Endothelial cell (in vitro differentiated cells): ENCODE data around the gene MYOG. TPM values are rescaled to one million over a fixed set of nuclear protein-coding genes. Genes with fewer than 3 reads are reported as not detected.

Experiments used
- DNase-seq: peaks from one replicate; pipeline ENCODE4 v3.0.0; 2021; ENCODE audit warnings: low spot score
- H3K27ac Mint-ChIP-seq: one replicate; pipeline ENCODE4 v1.8.0; 2021; ENCODE audit warnings: mixed read lengths, inconsistent platforms; ENCODE audit not compliant: unreplicated experiment
- H3K27me3 Mint-ChIP-seq: one replicate; pipeline ENCODE4 v1.8.0; 2021; ENCODE audit warnings: mild to moderate bottlenecking, moderate library complexity, mixed read lengths, inconsistent platforms; ENCODE audit not compliant: unreplicated experiment
- H3K36me3 Mint-ChIP-seq: one replicate; pipeline ENCODE4 v1.8.0; 2021; ENCODE audit warnings: mild to moderate bottlenecking, low read depth, mixed read lengths, inconsistent platforms; ENCODE audit not compliant: unreplicated experiment
- H3K4me1 Mint-ChIP-seq: one replicate; pipeline ENCODE4 v1.8.0; 2021; ENCODE audit warnings: mild to moderate bottlenecking, mixed read lengths, inconsistent platforms; ENCODE audit not compliant: unreplicated experiment
- H3K4me3 Mint-ChIP-seq: one replicate; pipeline ENCODE4 v1.8.0; 2021; ENCODE audit warnings: mild to moderate bottlenecking, mixed read lengths, inconsistent platforms; ENCODE audit not compliant: unreplicated experiment
- H3K9me3 Mint-ChIP-seq: one replicate; pipeline ENCODE4 v1.8.0; 2021; ENCODE audit warnings: mixed read lengths, inconsistent platforms; ENCODE audit not compliant: unreplicated experiment
- total RNA-seq: library from RNA; stranded (reverse); fragmentation: NEBNext Ultra II Directional; extraction: Animal tissue kit (Norgen Biotek cat#: 25700); gene quantifications from one replicate; pipeline ENCODE4 v1.2.1, GENCODE V29; 2021; ENCODE audit not compliant: unreplicated experiment
- TF ChIP-seq, protein P1 (sequence below): fragments of 200-600 bp; sonication (generic); IDR thresholded peaks from one replicate; pipeline ENCODE4 v1.5.0; 2021; ENCODE audit warnings: antibody characterized with exemption; ENCODE audit not compliant: unreplicated experiment

MYOG gene
- total RNA-seq, 1 donor from 2014 or later, result 15.7 TPM

- Mint-ChIP-seq H3K27me3 (no peaks in the 10 kb centered on the region), H3K27ac (no peak overlapping the region), H3K9me3 (no peaks in the 10 kb centered on the region), H3K36me3 (no peaks in the 10 kb centered on the region), H3K4me1 (peaks cover 14% of the 10 kb centered on the region), H3K4me3 (no peak overlapping the region)
- DNase-seq, result no peak
- TF ChIP-seq, protein P1, sequence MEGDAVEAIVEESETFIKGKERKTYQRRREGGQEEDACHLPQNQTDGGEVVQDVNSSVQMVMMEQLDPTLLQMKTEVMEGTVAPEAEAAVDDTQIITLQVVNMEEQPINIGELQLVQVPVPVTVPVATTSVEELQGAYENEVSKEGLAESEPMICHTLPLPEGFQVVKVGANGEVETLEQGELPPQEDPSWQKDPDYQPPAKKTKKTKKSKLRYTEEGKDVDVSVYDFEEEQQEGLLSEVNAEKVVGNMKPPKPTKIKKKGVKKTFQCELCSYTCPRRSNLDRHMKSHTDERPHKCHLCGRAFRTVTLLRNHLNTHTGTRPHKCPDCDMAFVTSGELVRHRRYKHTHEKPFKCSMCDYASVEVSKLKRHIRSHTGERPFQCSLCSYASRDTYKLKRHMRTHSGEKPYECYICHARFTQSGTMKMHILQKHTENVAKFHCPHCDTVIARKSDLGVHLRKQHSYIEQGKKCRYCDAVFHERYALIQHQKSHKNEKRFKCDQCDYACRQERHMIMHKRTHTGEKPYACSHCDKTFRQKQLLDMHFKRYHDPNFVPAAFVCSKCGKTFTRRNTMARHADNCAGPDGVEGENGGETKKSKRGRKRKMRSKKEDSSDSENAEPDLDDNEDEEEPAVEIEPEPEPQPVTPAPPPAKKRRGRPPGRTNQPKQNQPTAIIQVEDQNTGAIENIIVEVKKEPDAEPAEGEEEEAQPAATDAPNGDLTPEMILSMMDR, result no peak
Measured at GRCh38 chr1:203103829-203104495, 18.1 kb upstream of the MYOG start.

DNA sequence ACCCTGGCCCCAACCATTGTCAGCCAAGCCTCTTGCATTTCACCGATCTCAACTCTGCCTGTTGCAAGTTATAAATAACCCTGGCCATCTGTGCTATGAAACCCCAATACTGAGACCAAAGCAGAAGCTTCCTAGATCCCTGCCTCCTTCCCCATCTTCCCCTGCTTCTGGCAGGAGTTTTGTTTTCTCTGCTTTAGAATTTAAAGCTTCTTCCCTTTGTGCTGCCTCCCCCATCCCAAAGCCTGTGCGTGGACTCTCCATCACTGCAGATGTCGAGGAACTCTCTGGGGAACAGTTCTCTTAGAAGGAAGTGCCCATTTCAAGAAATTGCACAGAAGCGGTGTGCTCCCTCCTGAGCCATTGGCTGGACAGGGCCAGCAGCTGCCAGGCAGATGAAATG lies 17.4 kb upstream of the MYOG start:
- no peaks in the 10 kb centered on the region for H3K36me3 Mint-ChIP-seq
- TF ChIP-seq, protein P1, result no peak
- no peaks in the 10 kb centered on the region for H3K9me3 Mint-ChIP-seq
- peaks cover 15% of the 10 kb centered on the region for H3K4me1 Mint-ChIP-seq
- no peaks in the 10 kb centered on the region for H3K27me3 Mint-ChIP-seq
- H3K27ac Mint-ChIP-seq, result no peak overlapping the region
- H3K4me3 Mint-ChIP-seq, result no peak overlapping the region
- DNase-seq, result no peak

DNA sequence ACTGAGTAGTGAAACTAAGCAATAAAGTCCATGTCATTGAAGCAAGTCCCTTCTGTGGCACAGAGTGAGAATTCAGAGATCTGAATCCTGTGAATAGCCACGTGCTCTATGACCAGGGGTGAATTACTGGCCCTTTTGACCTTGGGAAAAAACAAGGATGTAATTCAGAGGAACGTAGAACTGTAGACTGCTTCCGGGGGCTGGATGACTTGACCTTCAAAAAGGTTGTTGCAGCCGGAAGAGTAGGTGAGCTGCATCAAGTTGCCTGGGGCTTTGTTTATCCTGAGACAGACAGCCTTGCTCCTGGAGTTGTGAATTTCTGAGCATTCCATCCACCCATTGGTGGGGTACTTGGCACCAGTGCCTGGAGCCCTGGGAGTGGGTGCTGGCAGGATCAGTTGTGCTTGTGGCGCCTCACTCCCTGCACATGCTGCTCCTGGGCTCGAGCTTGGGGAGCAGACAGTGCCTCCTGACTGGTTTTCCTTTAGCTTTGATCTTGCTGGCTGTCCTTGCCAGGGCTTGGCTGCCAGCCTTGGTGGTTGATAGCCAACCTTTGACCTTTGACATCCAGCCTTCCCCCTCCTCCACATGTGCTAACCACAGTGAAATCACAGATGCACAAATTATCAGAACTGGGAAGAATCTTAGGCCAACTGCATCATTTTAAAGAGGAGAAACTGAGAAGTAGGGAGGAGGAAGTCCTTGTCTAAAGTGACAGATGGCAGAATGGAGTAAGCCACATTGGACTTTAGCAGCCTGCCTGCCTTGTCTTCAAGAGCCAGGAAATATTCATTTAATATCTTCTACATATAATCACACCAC lies 16.2 kb upstream of the MYOG start:
- Mint-ChIP-seq H3K4me1 (peaks cover 15% of the 10 kb centered on the region), H3K9me3 (no peaks in the 10 kb centered on the region), H3K27me3 (no peaks in the 10 kb centered on the region), H3K36me3 (peaks cover 7% of the 10 kb centered on the region), H3K4me3 (no peak overlapping the region), H3K27ac (no peak overlapping the region)
- no peak for DNase-seq
- TF ChIP-seq, protein P1, result no peak

DNA sequence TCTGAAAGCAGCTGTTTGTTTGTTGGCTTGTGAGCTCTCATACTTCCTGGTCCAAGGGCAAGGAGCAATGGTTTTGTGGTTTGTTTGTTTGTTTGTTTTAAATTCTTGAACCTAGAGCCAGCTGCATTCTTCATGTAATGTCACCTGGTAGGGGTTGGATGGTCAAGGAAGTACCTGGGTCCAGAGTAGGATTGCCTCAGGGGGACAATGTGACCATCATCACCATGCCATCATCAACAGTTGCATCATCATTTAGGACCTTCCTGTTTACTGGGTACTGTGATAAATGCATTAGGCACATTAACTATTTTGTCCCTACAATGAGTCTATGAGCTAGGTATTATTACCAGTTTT lies 14.7 kb upstream of the MYOG start:
- peaks cover 9% of the 10 kb centered on the region for H3K36me3 Mint-ChIP-seq
- H3K4me1 Mint-ChIP-seq, result peaks cover 15% of the 10 kb centered on the region
- DNase-seq, result no peak
- H3K4me3 Mint-ChIP-seq, result no peak overlapping the region
- TF ChIP-seq, protein P1, result no peak
- H3K27ac Mint-ChIP-seq, result peak overlapping the region; percentile 58
- no peaks in the 10 kb centered on the region for H3K9me3 Mint-ChIP-seq
- no peaks in the 10 kb centered on the region for H3K27me3 Mint-ChIP-seq
